Panc1 (cell line): ENCODE results near the gene TANGO2.

Experiments used
- CTCF ChIP-seq: fragments of 450-650 bp; IDR thresholded peaks from 2 replicates; pipeline ENCODE4 v1.5.1; 2017; ENCODE audit warnings: mild to moderate bottlenecking
- SIN3A ChIP-seq: IDR thresholded peaks from 2 replicates; pipeline ENCODE4 v1.6.1; 2012; ENCODE audit warnings: low read depth, mild to moderate bottlenecking, low read length, moderate library complexity, borderline replicate concordance; ENCODE audit not compliant: insufficient read depth
- TCF7L2 ChIP-seq: IDR thresholded peaks from 2 replicates; pipeline ENCODE4 v1.6.1; 2011; ENCODE audit warnings: mild to moderate bottlenecking, low read depth, low read length, inconsistent platforms

GRCh38 chr22:20037419-20037818 is 16.5 kb downstream of the TANGO2 start:
- TF ChIP-seq CTCF (no peak), SIN3A (no peak), TCF7L2 (no peak)
